Activated naive CD8-positive, alpha-beta T cell treated with anti-CD3 and anti-CD28 coated beads, Interleukin-2, amount 10 ng/mL, durations not matched to agents 7 days and 5 days (primary cell): Measurements from ENCODE around the gene TPTE2. TPM values are rescaled to one million over a fixed set of nuclear protein-coding genes. Genes with fewer than 3 reads are reported as not detected.
"Not testable (repeated sequence)": the region's sequence is repeated elsewhere in the genome, so short reads cannot be mapped to it uniquely, and the experiment has no call there.

ENCODE experiments used
- ATAC-seq: fragments of 150-1000 bp; cut with Tn5 transposase; one replicate; pipeline ENCODE4 v1.10.0; 2021; ENCODE audit warnings: low read depth, moderate library complexity
- POLR2A ChIA-PET: fragments of 350-600 bp; sonication (Branson Sonifier 250); formaldehyde crosslinking; loops from one replicate; lab custom pipeline; 2021; ENCODE audit warnings: antibody characterized with exemption; lab: Charles Lee
- DNase-seq: peaks from one replicate; pipeline ENCODE4 v3.0.0; 2021
- H3K27ac Mint-ChIP-seq: one replicate; pipeline ENCODE4 v1.8.0; 2022; ENCODE audit warnings: mild to moderate bottlenecking, mixed read lengths
- H3K27me3 Mint-ChIP-seq: one replicate; pipeline ENCODE4 v1.8.0; 2022; ENCODE audit warnings: mild to moderate bottlenecking, moderate library complexity, mixed read lengths
- H3K36me3 Mint-ChIP-seq: one replicate; pipeline ENCODE4 v1.8.0; 2021; ENCODE audit warnings: mild to moderate bottlenecking, mixed read lengths
- H3K4me1 Mint-ChIP-seq: one replicate; pipeline ENCODE4 v1.8.0; 2021; ENCODE audit warnings: mixed read lengths
- H3K4me3 Mint-ChIP-seq: one replicate; pipeline ENCODE4 v1.8.0; 2022; ENCODE audit warnings: mild to moderate bottlenecking, moderate library complexity, mixed read lengths
- H3K9me3 Mint-ChIP-seq: one replicate; pipeline ENCODE4 v1.8.0; 2021; ENCODE audit warnings: mixed read lengths
- total RNA-seq, 2 experiments: library from RNA; stranded (reverse); gene quantifications; one replicate each; pipeline ENCODE4 v1.2.3, GENCODE V29; 2021

The TPTE2 gene
- total RNA-seq, 2 experiments from 2014 or later = not detected

DNA sequence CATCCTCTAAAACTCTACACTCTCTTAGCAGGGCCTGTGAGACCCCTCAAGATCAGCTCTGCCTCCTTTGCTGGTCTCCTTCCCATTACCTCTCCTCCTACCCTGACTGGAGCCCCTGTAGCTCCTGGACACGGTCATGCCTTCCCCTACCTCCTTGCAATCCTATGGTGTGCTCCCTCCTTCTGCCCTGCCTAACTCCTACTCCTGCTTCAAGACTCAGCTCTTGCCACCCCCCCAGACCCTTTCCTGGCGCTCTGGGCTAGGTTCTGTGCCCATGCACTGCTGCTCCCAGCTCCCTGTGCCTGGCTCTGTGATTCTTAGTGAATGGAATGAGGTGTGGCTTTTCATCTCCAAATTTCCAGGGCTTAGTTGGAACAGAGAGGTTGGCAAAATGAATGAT lies 28.0 kb upstream of the TPTE2 start:
- POLR2A ChIA-PET = no interaction called here
- H3K4me1 Mint-ChIP-seq = peaks cover 14% of the 10 kb centered on the region
- ATAC-seq (no peak), DNase-seq (no peak)
- no peak overlapping the region for H3K4me3 Mint-ChIP-seq
- no peak overlapping the region for H3K27ac Mint-ChIP-seq
- peaks cover 2% of the 10 kb centered on the region for H3K9me3 Mint-ChIP-seq
- peaks cover 3% of the 10 kb centered on the region for H3K36me3 Mint-ChIP-seq
- H3K27me3 Mint-ChIP-seq = no peaks in the 10 kb centered on the region

DNA sequence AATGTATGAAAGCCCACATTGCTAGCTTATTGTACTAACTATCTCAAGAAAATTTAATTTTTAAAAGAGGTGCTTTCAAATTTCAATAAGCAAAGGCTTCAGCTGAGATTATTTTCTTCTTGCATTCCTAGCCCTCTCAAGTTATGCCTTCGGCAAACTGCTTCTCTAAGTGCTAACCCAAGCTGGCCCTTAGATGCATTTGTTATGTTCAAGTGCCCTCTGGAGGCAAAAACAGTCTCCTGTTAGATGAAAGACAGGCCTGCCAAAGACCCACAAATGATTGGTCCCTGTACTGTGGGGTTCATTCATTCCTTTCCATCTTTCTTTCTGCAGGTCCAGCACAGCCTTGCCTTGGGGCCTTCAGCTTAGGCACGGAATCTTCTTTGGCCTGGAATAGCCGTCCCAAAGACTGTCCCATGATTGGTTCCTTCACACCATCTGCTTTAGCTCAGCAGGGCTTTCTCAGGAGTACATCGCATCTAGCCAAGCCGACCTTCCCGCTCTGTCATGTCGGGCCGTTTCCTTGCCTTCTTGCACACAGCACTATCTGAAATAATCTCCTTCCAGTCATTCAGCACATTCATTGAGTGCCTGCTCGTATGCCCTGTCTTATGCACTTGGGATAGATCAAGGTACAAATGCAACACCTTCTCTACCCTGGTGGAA lies 26.4 kb upstream of the TPTE2 start:
- Mint-ChIP-seq H3K4me1 (peaks cover 14% of the 10 kb centered on the region), H3K27ac (peak overlapping the region; percentile 95), H3K27me3 (peaks cover 6% of the 10 kb centered on the region), H3K4me3 (peak overlapping the region; percentile 84), H3K36me3 (peaks cover 3% of the 10 kb centered on the region), H3K9me3 (peaks cover 2% of the 10 kb centered on the region)
- peak; percentile 40 for ATAC-seq
- POLR2A ChIA-PET = no interaction called here
- no peak for DNase-seq

DNA sequence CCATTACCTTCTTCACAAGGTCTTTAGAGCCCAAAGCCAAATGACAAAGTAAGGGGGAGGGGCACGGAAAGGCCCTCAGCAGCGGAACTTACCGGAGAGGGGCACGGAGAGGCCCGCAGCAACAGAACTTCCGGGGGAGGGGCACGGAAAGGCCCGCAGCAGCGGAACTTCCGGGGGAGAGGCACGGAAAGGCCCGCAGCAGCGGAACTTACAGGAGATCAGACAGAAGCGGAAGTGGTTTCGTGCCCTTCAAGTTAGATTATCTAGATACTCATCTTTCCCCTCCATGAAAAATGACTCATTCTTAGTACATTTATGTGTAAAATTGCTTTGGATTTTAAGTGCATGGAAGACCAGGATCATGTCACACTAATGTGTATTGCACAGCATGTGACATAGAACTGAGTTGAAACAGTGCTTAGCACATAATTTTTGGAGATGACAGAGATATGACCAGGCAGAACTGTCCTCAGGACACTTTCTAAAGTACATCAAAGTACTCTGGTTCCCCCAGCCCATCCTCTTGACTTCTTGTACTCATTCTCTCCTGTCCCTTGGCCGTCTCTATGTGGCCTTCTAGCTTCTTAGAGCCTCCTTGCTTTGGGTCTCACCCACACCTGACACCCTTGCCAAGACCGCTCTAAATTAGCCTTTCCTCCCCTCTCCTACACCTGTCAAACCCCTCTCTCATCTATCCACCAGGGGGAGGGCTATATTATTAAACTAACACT lies 25.7 kb upstream of the TPTE2 start:
- peak overlapping the region; percentile 84 for H3K4me3 Mint-ChIP-seq
- peaks cover 3% of the 10 kb centered on the region for H3K36me3 Mint-ChIP-seq
- H3K27ac Mint-ChIP-seq = peak overlapping the region; percentile 95
- ATAC-seq (peak; percentile 90), DNase-seq (peak; percentile 79)
- peaks cover 14% of the 10 kb centered on the region for H3K4me1 Mint-ChIP-seq
- POLR2A ChIA-PET = no interaction called here
- H3K9me3 Mint-ChIP-seq = peaks cover 4% of the 10 kb centered on the region
- peaks cover 7% of the 10 kb centered on the region for H3K27me3 Mint-ChIP-seq

DNA sequence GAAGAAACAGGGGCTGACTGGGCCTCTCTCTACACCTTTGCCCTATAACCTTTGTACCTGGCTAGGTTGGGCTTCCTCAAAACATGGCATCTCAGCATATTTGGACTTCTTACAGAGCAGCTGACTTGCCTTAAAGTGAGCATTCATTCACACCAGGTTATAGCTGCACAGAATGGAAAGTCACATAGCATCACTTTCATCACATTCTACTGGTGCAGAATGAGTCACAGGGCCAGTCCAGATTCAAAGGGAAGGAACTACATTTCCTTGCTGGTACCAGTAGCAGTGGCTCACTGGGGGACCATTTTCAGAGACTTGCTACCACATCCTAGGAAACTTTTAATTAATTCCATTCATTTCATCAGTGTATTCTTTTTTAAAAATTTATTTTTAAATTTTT lies 20.3 kb upstream of the TPTE2 start:
- H3K9me3 Mint-ChIP-seq = peaks cover 6% of the 10 kb centered on the region
- peaks cover 4% of the 10 kb centered on the region for H3K4me1 Mint-ChIP-seq
- no peak overlapping the region for H3K4me3 Mint-ChIP-seq
- peaks cover 9% of the 10 kb centered on the region for H3K27me3 Mint-ChIP-seq
- POLR2A ChIA-PET = no interaction called here
- no peak overlapping the region for H3K27ac Mint-ChIP-seq
- peaks cover 3% of the 10 kb centered on the region for H3K36me3 Mint-ChIP-seq
- ATAC-seq (no peak), DNase-seq (no peak)

DNA sequence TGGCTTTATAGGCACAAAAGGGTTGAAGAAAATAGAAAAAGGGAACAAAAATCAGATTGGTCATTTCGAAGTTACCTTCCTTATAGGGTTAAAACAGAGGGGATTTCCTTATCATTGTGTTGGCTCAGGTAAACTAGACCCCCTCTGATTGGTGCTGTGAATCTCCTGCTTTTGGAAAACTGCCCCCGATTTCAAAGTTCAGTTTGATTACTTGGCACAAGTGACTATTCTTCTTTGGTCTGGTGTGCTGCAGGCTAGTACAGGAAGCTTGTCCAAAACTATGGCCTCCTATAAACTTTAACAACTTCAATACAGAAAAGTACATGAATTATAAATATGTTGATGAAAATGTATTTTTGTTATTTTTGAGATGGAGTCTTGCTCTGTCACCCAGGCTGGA lies 13.9 kb upstream of the TPTE2 start:
- no peaks in the 10 kb centered on the region for H3K4me1 Mint-ChIP-seq
- DNase-seq (no peak), ATAC-seq (no peak)
- peaks cover 2% of the 10 kb centered on the region for H3K27me3 Mint-ChIP-seq
- POLR2A ChIA-PET = no interaction called here
- H3K9me3 Mint-ChIP-seq = peaks cover 5% of the 10 kb centered on the region
- no peak overlapping the region for H3K4me3 Mint-ChIP-seq
- no peaks in the 10 kb centered on the region for H3K36me3 Mint-ChIP-seq
- no peak overlapping the region for H3K27ac Mint-ChIP-seq

DNA sequence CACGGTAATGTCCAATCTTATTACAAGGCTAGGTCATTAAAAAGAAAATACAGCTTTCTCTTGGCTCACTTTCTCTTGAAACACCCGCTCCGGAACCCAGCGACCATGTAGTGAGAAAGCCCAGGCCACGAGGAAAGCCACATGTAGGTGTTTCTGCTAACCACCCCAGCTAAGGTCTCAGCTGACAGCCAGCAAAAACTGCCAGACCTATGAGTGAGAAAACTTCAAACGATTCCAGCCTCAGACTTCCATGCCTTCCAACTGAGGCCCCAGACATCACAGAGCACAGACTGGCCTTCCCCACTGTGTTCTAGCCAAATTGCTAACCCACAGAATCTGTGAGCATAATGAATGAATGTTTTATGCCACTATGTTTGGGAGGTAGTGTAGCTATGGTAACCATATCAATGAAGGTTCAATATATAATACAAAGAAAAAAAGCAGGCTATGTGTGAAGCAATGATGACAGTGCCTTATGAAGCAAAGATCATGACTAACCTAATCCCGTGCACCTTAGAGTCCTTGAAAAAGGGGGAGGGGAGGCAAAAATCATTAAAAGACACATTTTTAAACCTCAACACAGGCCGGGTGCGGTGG lies 11.9 kb upstream of the TPTE2 start:
- POLR2A ChIA-PET = no interaction called here
- Mint-ChIP-seq H3K4me3 (no peak overlapping the region), H3K27me3 (no peaks in the 10 kb centered on the region), H3K27ac (no peak overlapping the region), H3K4me1 (no peaks in the 10 kb centered on the region), H3K36me3 (peaks cover 1% of the 10 kb centered on the region), H3K9me3 (peaks cover 2% of the 10 kb centered on the region)
- no peak for DNase-seq
- ATAC-seq = no peak

DNA sequence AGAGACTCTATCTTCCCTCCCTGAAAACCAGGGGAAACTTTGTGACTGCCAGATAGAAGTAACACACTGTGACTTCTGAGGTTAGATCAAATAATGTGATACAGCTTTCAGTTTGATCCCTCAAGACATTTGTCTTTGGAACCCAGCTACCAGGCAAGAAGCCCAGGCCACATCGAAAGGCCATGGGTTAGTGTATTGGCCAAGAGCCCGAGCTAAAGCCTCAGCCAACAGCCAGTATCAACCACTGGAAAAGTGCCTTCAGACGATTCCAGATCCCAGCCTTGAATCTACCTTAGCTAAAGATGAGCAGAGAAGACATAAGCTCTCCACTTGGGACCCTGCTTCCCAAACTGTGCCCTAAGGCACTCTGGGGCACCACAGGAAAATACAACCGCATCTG lies 10.9 kb upstream of the TPTE2 start:
- Mint-ChIP-seq H3K4me3 (no peak overlapping the region), H3K27me3 (no peaks in the 10 kb centered on the region), H3K36me3 (peaks cover 1% of the 10 kb centered on the region), H3K4me1 (no peaks in the 10 kb centered on the region), H3K9me3 (peaks cover 2% of the 10 kb centered on the region), H3K27ac (no peak overlapping the region)
- POLR2A ChIA-PET = no interaction called here
- DNase-seq (no peak), ATAC-seq (no peak)

DNA sequence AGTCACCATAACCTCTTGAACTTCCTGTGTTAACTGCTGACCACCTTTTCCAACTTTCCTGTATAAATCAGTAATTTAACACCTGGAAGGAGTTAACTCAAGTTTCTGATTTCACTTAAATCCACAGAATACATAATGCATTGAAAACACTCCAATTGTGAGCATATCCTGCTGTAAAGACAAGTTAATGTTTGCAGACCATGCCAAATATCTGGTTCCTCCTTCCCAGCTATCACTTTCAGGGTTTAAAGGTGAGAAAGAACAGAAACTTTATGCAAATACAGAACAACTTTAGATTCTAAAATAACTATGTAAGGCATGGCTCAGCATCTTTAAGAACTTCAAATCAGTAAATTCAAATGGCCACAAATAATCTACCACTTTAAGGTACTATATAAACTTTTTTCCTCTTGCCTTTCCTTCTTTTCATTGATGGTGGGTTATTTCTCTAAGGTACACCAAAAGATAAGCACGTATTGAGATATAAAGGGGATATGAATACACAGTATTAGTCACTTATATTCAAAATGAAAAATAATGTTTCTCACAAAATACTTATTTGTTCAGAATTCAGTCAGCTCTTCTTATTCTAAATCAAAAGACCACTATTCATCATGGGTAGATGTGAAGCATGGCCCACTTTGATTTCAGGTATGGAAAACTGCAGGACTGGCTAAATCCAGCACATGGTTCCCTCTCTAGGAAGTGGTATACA lies 6.6 kb upstream of the TPTE2 start:
- no peak overlapping the region for H3K4me3 Mint-ChIP-seq
- POLR2A ChIA-PET = no interaction called here
- H3K27me3 Mint-ChIP-seq = no peaks in the 10 kb centered on the region

DNA sequence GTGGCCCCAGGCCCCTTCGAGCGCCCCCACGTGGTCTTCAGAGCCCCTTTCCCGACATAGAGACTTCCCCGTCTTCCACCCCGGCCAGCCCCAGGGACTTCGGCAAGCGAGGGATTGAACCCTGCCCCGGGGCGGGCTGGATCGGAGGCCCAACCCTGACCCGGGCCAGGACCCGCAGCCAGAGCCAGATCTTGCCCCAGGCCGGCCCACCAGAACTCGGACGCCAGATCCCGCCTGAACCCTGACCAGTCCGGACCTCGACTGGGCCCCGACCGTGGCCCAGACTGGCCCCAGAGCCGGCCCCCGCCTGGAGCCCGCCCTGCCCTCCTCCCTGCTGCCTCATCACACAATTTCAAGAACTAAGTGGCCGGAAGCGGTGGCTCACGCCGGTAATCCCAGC lies 253 bp upstream of the TPTE2 start:
- Mint-ChIP-seq H3K27ac (no peak overlapping the region), H3K36me3 (no peaks in the 10 kb centered on the region), H3K4me1 (no peaks in the 10 kb centered on the region), H3K27me3 (no peaks in the 10 kb centered on the region), H3K9me3 (no peaks in the 10 kb centered on the region), H3K4me3 (no peak overlapping the region)
- POLR2A ChIA-PET = no interaction called here
- ATAC-seq = no peak
- no peak for DNase-seq

More for the DNA sequence above, 6.6 kb upstream of the TPTE2 start:
- ATAC-seq (no peak), DNase-seq (no peak)
- no peaks in the 10 kb centered on the region for H3K4me1 Mint-ChIP-seq
- no peaks in the 10 kb centered on the region for H3K9me3 Mint-ChIP-seq
- H3K36me3 Mint-ChIP-seq = peaks cover 1% of the 10 kb centered on the region
- no peak overlapping the region for H3K27ac Mint-ChIP-seq

- H3K36me3 Mint-ChIP-seq, H3K27ac Mint-ChIP-seq, H3K4me1 Mint-ChIP-seq, H3K9me3 Mint-ChIP-seq, H3K27me3 Mint-ChIP-seq, DNase-seq, POLR2A ChIA-PET, ATAC-seq, H3K4me3 Mint-ChIP-seq: not testable (repeated sequence)
Observed at GRCh38 chr13:19560672-19561071, 660 bp downstream of the TPTE2 start.

GRCh38 chr13:19559739-19560138 lies 1.6 kb downstream of the TPTE2 start:
- ATAC-seq, H3K27me3 Mint-ChIP-seq, H3K9me3 Mint-ChIP-seq, H3K27ac Mint-ChIP-seq, H3K4me3 Mint-ChIP-seq, DNase-seq, H3K4me1 Mint-ChIP-seq, H3K36me3 Mint-ChIP-seq, POLR2A ChIA-PET: not testable (repeated sequence)

GRCh38 chr13:19557287-19557686 lies 4.0 kb downstream of the TPTE2 start:
- H3K4me3 Mint-ChIP-seq, H3K9me3 Mint-ChIP-seq, H3K36me3 Mint-ChIP-seq, DNase-seq, POLR2A ChIA-PET, ATAC-seq, H3K4me1 Mint-ChIP-seq, H3K27me3 Mint-ChIP-seq, H3K27ac Mint-ChIP-seq: not testable (repeated sequence)

DNA sequence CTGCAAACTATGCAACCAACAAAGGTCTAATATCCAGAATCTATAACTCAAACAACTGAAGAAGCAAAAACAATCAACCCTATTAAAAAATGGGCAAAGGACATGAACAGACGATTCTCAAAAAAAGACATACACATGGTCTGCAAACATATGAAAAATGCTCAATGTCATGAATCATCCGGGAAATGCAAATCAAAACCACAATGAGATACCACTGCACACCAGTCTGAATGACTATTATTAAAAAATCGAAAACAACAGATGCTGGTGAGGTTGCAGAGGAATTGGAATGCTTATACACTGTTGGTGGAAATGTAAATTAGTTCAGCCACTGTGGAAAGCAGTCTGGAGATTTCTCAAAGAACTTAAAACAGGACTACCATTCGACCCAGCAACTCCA lies 12.1 kb downstream of the TPTE2 start:
- H3K27me3 Mint-ChIP-seq, H3K36me3 Mint-ChIP-seq, H3K4me1 Mint-ChIP-seq, POLR2A ChIA-PET, H3K4me3 Mint-ChIP-seq, ATAC-seq, H3K27ac Mint-ChIP-seq, H3K9me3 Mint-ChIP-seq, DNase-seq: not testable (repeated sequence)
